Activated CD4-positive, alpha-beta T cell treated with anti-CD3 and anti-CD28 coated beads, Interleukin-2, amount 50 U/mL, for 24 hours (primary cell): Measurements from ENCODE around the gene PHIP.
"Not testable (repeated sequence)": the region's sequence is repeated elsewhere in the genome, so short reads cannot be mapped to it uniquely, and the experiment has no call there.

Experiments used
- DNase-seq, 2 donors: peaks; one replicate each; pipeline ENCODE4 v3.0.0-alpha.2; 2020; ENCODE audit warnings: low read depth in 1 of 2, low spot score in 1 of 2

The PHIP gene

DNA sequence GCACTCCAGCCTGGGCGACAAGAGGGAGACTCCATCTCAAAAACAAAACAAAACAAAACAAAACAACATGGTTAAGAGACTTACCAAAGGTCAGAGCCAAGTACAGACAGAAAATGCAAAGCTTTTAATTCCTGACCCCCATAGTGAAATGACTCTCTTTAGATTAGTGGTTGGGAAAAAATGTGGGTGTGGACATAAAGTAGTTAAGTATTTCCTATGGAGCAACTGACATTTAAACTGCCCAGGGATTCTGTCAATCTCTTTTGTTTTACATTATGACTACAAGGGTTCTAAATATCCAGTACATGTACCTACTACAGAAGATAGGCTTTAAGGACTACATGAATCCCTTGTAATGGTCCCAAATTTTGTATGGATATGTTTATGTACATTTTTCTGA is 135.6 kb downstream of the PHIP start:
- no peak for DNase-seq

DNA sequence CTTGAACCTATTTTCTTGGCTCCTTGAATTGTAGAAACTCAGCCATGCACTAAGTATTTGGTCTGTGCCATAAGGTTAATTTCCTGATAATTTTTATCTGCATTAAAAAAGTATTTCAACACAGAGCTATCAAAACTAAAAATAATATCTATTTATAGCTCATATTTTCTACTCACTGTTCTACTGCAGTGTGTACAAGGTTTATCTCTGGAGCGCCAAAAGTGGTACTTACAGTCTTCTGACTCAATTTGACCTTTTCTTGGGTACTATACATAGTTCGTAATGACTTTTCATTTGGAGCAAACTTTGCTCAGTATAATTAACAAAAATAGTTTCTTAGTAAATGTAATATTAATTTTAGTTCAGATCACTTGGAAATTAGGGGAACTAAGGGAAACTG is 141.5 kb downstream of the PHIP start:
- DNase-seq: no peak

- DNase-seq: no peak
Observed at GRCh38 chr6:78935553-78935952, 142.5 kb downstream of the PHIP start.

GRCh38 chr6:78925317-78925716 is 152.7 kb downstream of the PHIP start:
- DNase-seq: no peak

DNA sequence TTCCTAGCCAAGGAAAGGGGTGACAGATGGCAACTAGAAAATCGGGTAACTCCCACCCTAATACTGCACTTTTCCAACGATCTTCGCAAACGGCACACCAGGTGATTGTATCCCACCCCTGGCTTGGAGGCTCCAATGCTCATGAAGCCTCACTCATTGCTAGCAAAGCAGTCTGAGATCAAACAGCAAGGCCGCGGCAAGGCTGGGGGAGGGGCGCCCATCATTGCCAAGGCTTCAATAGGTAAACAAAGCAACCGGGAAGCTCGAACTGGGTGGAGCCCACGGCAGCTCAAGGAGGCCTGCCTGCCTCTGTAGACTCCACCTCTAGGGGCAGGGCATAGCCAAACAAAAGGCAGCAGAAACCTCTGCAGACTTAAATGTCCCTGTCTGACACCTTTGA is 156.9 kb downstream of the PHIP start:
- not testable (repeated sequence) for DNase-seq

DNA sequence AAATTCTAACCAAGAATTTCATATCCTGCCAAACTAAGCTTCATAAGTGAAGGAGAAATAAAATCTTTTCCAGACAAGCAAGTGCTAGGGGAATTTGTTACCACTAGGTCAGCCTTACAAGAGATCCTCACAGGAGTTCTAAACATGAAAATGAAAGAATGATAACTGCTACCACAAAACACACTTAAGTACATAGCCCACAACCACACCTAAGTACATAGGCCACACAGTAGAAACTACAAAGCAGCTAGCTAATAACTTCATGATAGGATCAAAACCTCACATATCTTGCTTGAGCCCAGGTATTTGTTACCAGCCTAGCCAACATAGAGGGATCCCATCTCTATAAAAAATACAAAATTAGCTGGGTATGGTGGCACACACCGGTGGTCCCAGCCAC is 160.3 kb downstream of the PHIP start:
- no peak for DNase-seq

- DNase-seq: no peak
Observed at GRCh38 chr6:78916411-78916810, 161.6 kb downstream of the PHIP start.

GRCh38 chr6:78911218-78911940 is 166.7 kb downstream of the PHIP start:
- no peak for DNase-seq

DNA sequence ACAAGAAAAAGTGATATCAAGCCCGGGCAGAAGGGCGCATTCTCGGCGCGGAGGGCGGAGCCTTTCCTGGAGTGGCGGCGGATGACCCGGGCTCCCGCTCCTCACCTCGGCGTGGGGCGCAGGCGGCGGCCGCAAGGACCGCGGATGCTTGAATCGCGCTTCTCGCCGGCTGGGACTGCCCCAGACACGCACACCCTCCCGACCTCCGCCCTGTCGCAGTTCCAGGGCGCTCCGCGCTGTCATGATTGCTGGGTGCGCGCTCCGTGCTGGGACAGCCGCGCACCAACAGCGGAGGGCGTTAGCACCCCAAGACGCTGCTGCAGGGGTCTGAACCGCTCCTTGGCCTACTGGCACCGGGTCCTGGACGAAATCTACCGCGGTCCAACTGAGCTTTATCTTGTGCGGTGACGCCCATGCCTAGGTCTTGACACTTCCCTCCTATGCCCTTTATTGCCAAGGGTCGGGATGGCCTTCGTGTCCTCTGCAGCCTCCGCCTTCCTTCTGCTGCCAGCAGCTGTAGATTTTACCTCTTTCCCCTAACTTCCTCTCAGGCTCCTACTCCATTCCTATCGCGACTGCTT is 167.4 kb downstream of the PHIP start:
- no peak for DNase-seq

GRCh38 chr6:78910010-78910409 is 168.0 kb downstream of the PHIP start:
- DNase-seq: no peak

- DNase-seq: no peak
Observed at GRCh38 chr6:78909391-78909790, 168.7 kb downstream of the PHIP start.

GRCh38 chr6:78908621-78909020 is 169.4 kb downstream of the PHIP start:
- DNase-seq: no peak

- no peak for DNase-seq
Observed at GRCh38 chr6:78896227-78896626, 181.8 kb downstream of the PHIP start.

GRCh38 chr6:78889901-78890300 is 188.2 kb downstream of the PHIP start:
- not testable (repeated sequence) for DNase-seq
